ENCODE measurements around the gene TSPAN11.

Gene TSPAN11

DNA sequence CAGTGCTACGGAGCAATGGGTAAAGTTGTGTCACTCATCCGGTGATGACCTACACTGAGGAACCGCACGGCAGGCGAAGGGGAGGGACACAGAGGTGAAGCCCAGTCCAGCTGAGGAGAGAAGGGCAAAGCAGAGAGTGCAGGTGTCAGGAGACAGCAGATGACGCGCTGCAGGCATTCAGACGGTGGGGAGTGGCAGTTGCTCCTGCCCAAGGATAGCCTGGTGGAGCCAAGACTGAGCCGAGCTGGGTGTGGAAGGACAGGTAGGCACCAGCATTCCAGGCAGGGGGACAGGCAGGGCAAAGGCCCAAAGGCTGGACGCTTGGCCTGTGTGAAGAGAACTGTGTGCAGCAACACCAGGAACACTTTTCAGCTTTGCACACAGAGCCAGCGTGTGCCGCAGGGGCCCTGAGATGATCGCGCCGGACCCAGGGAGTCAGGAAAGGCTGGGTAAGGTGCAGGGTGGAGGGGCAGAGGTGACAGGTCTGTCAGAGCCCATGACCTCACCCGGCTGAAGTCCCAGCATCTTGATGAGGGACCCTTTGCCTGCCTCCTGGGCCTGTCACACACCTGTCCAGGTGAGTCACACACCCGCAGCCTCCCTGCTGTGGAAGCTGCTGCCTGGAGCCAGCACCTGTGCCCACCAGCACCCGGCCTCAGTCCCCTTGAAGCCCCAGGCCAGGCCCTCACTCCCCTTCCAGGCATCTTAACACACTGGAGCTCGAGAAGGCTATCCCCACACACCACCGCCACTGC, 48.4 kb downstream of the TSPAN11 start:
- TF ChIP-seq ZFX (IDR thresholded peaks at IDR 0.05; ENCODE audit: borderline replicate concordance), result no peak
- TF ChIP-seq, protein P1, sequence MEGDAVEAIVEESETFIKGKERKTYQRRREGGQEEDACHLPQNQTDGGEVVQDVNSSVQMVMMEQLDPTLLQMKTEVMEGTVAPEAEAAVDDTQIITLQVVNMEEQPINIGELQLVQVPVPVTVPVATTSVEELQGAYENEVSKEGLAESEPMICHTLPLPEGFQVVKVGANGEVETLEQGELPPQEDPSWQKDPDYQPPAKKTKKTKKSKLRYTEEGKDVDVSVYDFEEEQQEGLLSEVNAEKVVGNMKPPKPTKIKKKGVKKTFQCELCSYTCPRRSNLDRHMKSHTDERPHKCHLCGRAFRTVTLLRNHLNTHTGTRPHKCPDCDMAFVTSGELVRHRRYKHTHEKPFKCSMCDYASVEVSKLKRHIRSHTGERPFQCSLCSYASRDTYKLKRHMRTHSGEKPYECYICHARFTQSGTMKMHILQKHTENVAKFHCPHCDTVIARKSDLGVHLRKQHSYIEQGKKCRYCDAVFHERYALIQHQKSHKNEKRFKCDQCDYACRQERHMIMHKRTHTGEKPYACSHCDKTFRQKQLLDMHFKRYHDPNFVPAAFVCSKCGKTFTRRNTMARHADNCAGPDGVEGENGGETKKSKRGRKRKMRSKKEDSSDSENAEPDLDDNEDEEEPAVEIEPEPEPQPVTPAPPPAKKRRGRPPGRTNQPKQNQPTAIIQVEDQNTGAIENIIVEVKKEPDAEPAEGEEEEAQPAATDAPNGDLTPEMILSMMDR (IDR thresholded peaks at IDR 0.05), result no peak
- no peak overlapping the region for H3K27ac ChIP-seq

DNA sequence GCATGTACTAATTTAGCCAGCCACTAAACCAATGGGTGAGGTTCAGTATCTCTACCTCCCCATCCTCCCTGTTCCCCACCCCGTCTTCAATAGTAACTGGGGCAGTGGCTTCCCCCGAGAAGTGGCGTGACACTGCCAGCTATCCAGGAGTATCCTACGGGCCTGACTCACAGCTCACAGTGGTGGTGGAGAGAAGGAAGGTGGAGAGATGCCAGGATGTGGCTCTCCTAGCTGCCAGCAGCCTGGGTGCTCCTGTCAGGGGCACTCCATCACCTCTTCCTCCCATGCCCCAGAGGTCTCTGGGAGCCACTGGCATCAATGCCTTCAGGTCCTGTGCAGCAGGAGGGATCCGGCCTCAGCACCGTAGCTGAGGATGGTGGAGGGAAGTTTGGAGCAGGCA, 49.0 kb downstream of the TSPAN11 start:
- TF ChIP-seq ZFX (IDR thresholded peaks at IDR 0.05; ENCODE audit: borderline replicate concordance), result no peak
- TF ChIP-seq, protein P1 (IDR thresholded peaks at IDR 0.05), result no peak

DNA sequence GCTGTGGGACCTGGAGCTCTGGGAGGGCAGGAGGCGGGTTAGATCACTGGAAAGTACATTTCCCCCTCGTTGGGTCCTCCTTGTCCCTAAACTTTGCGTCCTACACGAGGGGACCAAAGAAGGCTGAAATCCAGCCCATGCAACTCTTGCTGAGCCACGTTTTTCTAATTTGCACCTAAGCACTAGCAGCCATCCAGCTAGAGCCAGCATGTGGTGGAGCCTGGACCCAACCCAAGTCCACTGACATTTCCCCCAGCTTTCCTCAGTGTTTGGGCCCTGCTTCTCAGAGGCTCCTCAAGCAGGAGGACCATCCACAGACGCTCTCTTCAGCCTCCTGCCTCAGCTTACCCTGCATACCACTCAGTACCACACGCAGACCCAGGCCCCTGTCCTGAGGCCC, 49.7 kb downstream of the TSPAN11 start:
- no peak overlapping the region for H3K27ac ChIP-seq
- no peak for TF ChIP-seq ZFX (IDR thresholded peaks at IDR 0.05; ENCODE audit: borderline replicate concordance)
- TF ChIP-seq, protein P1 (IDR thresholded peaks at IDR 0.05), result no peak

More for the DNA sequence above, 49.0 kb downstream of the TSPAN11 start:
- no peak overlapping the region for H3K27ac ChIP-seq

DNA sequence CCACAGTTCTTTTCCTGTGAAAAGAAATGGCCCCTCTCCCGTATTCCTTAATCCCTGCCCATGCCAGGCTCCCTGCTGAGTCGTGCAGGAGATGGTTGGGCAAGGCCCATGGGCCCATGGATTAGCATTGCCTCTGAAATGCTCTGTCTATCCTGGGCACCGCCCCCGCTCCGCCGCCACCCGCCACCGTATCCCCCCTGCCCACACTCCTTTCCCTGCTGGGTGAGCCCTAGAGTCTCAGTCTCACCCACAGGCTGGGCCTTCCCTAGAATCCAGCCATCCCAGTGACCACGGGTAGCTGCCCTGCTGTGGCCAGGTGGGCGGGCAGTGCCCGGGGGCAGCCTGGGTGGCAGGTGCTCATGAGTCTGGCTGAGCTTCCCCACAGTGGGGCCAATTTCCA, 50.6 kb downstream of the TSPAN11 start:
- no peak overlapping the region for H3K27ac ChIP-seq
- no peak for TF ChIP-seq ZFX (IDR thresholded peaks at IDR 0.05; ENCODE audit: borderline replicate concordance)
- TF ChIP-seq, protein P1 (IDR thresholded peaks at IDR 0.05), result no peak

DNA sequence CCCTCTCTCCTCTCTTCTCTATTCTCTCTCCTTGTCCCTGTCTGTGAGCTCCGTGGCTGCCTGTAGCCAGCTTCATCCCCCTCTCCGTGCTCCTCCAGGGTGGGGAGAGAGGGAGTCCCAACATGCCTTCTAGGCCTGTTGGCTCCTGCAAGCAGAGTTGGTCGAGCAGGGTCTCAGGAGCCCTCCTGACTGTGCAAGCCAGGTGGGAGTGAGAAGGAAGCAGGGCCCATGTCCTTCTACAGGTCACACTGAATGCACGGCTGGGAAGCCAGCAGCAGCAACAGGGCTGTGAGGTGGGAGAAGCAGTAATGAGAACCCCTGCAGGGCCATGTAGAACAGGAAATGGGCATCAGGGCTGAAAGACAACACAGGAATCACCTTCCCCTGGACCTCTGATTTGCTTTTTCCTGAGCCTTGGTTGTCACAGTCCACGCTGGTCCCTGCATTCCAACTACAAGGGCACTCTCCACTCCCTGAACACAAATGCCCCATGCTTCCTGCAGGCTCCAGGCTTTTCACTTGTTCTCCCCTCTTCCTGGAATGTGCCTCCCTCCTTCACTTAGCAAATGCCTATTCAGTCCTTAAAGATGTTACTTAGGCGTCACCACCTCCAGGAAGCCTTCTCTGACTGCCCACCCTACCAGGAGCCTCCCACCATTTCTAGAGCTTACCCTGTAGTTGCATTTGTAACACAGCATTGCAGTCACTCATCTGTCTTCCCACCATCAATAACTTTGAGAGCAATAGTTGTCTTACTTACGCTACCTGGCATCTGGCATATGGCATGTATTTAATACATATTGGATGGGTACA, 51.2 kb downstream of the TSPAN11 start:
- no peak for TF ChIP-seq ZFX (IDR thresholded peaks at IDR 0.05; ENCODE audit: borderline replicate concordance)
- TF ChIP-seq, protein P1 (IDR thresholded peaks at IDR 0.05), result no peak
- no peak overlapping the region for H3K27ac ChIP-seq

DNA sequence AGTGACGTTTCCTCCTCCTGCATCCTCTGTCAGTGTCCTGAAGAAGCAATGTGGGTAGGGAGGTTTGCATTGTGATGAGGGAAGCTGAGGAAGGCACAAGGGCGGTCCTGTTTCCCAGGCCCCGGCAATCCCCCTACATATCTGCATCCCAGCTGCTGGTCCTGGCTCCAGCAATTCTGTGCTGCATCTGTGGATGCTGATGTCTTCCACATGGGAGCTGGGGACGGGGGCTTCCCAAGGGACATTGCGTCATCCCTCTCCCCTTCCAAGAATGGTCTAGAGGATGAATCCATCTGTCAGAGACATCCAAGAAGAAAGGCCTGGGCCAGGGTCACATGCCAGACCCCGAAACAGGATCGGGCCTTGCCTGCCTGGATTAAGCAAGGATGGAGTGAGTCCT, 52.1 kb downstream of the TSPAN11 start:
- H3K27ac ChIP-seq, result no peak overlapping the region
- no peak for TF ChIP-seq ZFX (IDR thresholded peaks at IDR 0.05; ENCODE audit: borderline replicate concordance)
- TF ChIP-seq, protein P1 (IDR thresholded peaks at IDR 0.05), result no peak

Measured in 22Rv1 (cell line).